NCI-H146 treated with DMSO at 0.1 percent for 48 hours (cell line): ENCODE results near the gene WWOX.

Source experiments
- DNase-seq: peaks from one replicate; lab custom pipeline; 2025; ENCODE audit not compliant: unreplicated experiment; lab: John Stamatoyannopoulos, UW

The WWOX gene

GRCh38 chr16:78192734-78193488 is 93.5 kb downstream of the WWOX start:
- DNase-seq: no peak

- no peak for DNase-seq
Measured at GRCh38 chr16:78194948-78195347, 95.5 kb downstream of the WWOX start.

GRCh38 chr16:78195797-78196196 is 96.3 kb downstream of the WWOX start:
- no peak for DNase-seq

DNA sequence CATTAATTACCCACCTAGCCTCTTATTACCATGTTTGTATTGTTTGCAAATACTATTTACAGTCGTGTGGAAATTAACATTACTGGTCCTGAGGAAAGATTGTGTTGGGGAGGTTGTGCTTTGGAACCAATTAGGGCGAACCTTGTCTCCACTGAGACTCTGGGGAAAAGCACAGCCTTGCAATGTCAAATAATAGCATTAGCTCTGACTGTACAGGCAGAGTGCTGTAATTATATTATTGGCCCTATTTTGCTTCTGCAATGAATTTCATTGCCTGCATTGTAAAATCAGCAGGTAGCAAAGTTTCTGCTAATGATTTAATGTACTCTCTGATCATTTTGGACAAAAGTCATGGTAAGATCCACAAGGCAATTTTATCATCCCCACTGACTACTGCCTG is 97.0 kb downstream of the WWOX start:
- DNase-seq: peak; percentile 11

DNA sequence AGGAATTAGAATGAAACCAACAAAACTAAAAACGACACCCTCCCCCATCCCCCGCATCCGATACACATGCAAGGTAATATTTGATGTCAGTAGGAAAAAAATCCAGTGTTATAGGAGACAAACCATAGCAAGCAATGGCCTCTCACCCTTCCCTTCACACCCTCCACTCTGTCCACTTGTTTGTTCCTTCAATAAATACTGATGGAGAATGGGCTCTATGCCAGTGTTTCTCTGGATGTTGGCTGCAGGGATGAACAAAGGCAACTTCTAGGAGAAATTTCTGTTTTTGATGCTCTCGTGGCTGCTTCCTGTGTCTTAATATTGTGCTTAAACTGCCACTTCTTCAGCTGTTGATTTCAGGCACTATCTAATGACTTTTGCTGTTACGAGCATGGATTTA is 98.8 kb downstream of the WWOX start:
- no peak for DNase-seq

GRCh38 chr16:78199325-78200022 is 100.0 kb downstream of the WWOX start:
- DNase-seq: no peak

DNA sequence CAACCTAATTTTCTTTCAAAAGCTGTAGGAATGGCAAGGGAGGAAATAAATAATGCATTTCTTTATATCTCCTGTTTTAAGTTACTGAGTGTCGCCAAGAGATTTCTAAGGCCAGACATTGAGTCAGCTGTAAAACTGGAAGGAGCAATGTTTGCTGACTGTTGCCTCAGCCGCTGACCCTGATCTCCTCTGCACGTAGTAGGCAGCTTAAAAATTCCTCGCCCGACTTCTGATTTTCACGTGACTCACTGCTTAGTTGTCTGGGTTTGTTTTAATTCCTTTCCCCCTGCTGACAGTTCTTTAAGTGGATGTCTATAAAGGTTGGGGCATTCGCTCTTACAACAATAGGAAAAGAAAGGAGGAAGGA is 100.6 kb downstream of the WWOX start:
- no peak for DNase-seq

DNA sequence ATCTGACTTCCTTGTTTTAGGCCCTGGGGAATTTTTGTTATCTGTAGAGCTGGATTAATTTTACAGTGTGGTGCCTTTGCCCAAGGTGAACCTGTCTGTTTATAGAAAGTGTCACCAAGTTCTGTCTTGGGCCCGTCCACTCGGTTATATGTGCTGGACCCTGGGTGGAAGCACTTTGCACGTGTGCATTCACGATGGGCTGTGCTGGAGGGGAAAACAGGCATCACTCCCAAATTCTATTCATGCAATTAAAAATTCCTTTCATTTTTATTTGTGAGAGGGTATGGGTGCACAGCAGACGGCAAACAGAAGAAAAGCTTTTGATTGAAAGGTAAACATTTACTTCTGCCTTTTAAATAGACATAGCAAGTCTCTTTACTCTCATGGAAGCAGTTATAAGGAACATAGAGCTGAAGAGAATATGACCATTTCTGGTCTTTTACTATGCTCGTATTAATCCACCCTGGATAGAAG is 101.2 kb downstream of the WWOX start:
- DNase-seq: peak; percentile 65

GRCh38 chr16:78205506-78205905 is 106.1 kb downstream of the WWOX start:
- no peak for DNase-seq

GRCh38 chr16:78206623-78207223 is 107.3 kb downstream of the WWOX start:
- DNase-seq: no peak

DNA sequence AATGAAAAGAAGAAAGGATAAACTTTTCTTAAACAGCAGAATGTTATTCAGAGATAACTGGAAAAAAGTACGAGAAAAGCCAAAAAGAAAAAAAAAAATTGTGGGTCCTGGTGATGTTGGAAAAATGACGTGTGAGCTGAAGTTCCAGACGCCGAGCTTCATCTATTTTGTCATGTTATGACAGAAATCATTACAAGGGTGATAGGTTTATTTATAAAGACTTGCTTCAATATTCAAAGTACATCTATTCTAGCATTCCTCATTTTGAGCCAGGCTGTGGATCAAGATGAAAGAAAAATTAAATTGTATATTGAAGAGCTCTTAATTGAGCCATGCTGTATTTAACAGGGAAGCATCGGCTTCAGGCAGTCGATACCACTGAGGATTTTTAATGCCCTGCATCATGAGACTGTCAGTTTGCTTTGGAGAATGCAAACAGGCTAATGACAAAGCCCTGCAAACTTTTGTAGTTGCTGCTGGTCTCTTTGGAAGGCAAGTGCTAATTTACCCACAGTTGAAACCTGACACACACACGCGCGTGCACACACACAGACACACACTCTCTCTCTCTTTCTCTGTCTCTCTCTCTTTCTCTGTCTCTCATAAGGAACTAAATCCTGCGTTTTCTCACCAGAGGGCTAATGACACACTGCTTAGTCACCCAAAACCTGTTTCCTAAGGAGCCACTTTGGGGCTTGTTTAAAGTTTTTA is 110.7 kb downstream of the WWOX start:
- no peak for DNase-seq

DNA sequence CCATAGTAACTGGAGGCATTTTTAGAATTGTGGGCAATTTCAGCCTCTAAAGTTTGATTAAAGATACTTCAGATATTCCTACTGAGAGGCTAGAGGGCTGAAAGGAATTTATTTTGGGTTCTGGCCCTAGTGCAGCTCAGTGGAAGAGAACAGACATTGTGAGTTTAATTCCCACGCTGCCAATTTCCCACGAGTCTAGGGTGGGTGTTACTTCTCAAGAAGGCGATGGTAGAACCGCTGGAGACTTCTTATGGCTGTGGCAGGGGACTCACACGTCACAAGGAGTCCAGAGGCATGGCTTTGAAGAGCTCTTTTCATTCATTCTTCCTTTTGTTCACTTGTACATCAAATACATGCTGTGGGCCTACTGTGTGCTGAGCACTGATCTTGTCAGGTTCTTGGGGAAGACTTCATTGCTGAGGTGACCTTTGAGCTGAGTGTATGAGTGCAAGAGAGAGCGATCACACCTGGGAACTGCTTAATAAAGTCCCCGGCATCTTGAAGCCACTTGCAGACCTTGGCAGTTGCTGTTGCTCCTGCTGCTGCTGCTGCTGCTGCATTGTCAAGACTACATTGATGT is 111.7 kb downstream of the WWOX start:
- DNase-seq: no peak

DNA sequence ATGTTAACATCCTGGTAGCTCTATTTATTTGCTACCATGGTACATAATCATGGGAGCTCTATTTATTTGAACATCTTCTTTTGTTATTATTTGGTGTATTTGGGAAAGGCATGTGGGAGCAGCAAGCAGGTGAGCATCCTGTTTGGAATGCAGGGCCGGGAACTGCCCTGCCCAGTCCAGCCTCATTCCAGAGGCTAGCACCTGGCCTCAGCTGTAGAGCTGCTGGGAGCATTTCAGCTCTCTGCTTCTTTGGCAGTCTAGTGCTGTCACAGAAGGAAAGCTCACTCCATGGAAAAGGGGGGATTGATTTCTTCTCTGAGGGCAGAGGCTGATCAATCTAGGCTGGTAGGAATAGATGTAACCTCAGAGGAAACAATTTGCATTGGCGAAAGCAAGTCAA is 112.5 kb downstream of the WWOX start:
- DNase-seq: no peak

DNA sequence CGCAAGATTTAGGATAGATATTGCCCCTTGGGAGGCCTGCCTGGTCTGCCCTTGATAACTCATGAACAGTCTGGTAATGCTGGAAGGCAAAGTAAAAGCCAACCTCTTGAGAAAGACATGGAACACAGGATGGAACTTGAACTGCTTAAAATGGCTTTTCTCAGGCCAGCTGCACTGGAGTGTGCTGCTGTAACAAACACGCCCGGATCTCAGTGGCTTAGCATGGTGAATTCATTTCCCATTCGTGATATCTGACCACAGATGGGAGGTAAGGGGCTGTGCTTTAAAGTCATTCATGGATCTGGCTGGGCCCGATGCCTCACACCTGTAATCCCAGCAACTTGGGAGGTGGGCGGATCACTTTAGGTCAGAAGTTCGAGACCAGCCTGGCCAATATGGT is 113.2 kb downstream of the WWOX start:
- DNase-seq: no peak

GRCh38 chr16:78213751-78214150 is 114.3 kb downstream of the WWOX start:
- no peak for DNase-seq

GRCh38 chr16:78215222-78215621 is 115.8 kb downstream of the WWOX start:
- DNase-seq: no peak

DNA sequence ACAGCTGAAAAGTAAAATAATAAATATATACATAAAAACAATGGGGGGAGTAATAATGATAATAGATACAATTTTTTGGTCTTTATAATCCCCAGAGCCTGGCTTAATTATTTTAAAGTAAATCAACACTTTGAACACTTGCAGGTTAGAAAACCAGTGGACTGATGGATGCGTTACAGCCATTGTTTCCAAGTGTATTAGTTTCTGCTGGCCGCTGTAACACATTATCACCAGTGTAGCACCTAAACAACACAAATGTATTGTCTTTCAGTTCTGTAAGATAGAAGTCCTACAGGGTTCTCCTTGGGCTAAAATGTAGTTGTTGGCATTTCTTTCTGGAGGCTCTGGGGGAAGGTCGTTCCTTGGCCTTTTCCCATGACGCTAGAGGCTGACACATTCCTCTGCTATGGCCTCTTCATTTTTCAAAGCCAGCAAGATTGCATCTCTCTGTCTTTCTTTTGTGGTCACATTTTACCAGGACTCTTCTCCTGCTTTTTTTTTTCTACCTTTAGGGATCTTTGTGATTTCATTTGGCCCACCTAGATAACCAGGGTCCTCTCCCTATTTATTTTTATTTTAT is 116.8 kb downstream of the WWOX start:
- DNase-seq: no peak

DNA sequence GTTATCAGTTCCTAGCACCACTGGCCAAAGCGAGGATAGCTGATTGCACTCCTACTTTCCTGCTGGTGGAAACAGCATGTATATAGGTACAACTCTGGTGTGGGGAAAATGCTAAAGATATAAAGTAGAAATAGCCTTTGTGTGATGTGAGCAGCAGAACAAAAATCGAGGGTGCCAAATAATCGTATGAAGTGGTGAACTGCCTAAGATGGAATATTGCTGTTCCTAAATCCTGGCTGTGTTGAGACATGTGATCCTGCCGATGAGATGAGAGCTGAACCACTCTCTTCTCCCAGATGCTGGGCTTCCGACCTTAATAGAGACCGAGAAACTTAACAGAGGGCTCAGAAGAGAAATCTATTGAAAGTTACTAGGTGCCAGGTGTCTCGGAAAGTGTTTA is 117.8 kb downstream of the WWOX start:
- DNase-seq: no peak

DNA sequence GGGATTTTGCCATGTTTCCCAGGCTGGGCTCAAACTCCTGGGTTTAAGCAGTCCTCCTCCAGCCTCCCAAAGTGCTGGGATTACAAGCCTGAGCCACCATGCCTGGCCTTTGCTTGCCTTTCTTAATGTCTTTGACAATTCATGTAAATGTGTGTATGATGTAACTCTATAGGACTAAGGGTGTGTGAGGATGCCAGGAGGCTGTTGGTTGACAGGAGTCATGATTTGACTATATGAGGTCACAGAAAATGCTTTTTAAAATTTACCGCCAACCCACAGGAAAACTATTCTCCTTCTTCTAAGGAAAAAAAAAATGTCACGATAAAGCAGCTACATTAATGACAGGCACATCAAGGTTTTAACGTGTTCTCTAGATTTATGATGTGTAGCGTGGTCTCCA is 118.8 kb downstream of the WWOX start:
- no peak for DNase-seq

GRCh38 chr16:78218856-78219651 is 119.6 kb downstream of the WWOX start:
- no peak for DNase-seq
